Measurements from ENCODE around the gene CTU2. TPM values are rescaled to one million over a fixed set of nuclear protein-coding genes. Genes with fewer than 3 reads are reported as not detected.

The CTU2 gene
- total and polyA plus RNA-seq, 9 of the 15 experiments (the other 6 are each of a cell fraction or from before 2014, with no cell fraction given): 1.3 to 105 (median 23.2) TPM

DNA sequence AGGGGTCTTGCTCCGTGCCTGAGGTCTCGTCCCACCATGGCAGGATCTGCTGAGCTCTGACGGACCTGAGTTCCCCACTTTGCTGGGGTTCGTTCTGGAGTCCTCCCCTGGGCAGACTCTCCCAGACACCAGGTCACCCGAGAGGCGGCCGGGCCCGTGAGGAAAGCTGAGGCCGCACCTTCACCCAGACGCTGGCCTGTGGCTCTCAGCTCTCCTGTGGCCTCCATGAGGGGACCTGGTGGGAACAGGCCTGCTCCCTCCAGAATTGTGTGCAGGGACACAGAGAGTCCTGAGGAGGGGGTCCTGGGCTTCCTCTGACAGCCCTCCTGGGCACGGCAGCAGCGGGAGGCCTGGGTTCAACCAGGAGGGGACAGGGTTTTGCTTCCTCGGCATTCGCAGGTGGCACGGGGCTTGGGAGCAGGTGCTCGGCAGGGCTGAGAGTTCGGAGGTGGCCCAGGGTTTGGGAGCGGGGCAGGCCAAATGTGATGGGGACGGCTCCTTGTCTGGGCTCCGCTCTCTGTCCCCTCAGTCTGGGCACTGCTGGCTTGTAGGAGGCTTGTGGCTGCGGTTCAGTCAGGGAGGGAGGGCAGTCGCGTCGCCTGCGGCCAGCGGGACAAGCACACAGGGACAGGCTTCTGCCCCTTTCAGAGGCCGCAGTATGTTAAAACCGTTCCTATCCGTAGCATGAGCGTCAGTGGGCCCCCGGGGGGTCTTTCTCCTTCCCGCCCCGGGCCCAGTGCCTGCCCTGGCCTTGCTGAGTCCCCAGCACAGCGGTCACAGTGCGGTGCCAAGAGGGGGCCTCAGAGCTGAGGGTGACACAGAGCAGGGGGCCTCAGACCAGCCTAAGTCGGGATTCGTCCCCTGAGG lies 11.8 kb upstream of the CTU2 start:
- no TSS peak for BruUV-seq (replicated peaks)
- POLR2A ChIA-PET: interaction anchor here (0.5 to 1.1 kb wide), 2 partner anchors 10 to 18 kb away, joined by 3 read pairs; no protein-coding TSS in a partner anchor
- no peaks in the 10 kb centered on the region for H3K27me3 ChIP-seq (ENCODE audit: control insufficient read depth in 2 of 2, insufficient read depth in 2 of 2, low read length in 2 of 2)
- H3K9me1 ChIP-seq (ENCODE audit: control insufficient read depth, insufficient read depth, low read length): no peaks in the 10 kb centered on the region
- FAIRE-seq (no peak), DNase-seq (ENCODE audit: extremely low read depth in 1 of 4, low spot score in 3 of 4) (no peak), ATAC-seq (no peak)
- H3K79me2 ChIP-seq (ENCODE audit: control insufficient read depth, insufficient read depth, low read length): no peaks in the 10 kb centered on the region
- H3K9ac ChIP-seq (ENCODE audit: insufficient read depth in 1 of 2, low read depth in 2 of 2, low read length in 2 of 2): peak overlapping the region in 1 of 2 experiments; percentile 6; a peak in 1 of 4 replicates
- H3K4me2 ChIP-seq (ENCODE audit: insufficient read depth, low read length): no peak overlapping the region
- WGBS (ENCODE audit: insufficient coverage, low coverage, missing lambda C conversion rate): 80% methylated on average over 35 of the region's 37 CpGs
- peaks cover 11 to 85% of the 10 kb centered on the region in 2 experiments for H3K4me1 ChIP-seq (replicated peaks in 1 of 2; ENCODE audit: control insufficient read depth in 2 of 2, insufficient read depth in 2 of 2, low read length in 2 of 2)
- in situ Hi-C loops (cut with MboI): no loop called here
- H2AFZ ChIP-seq (ENCODE audit: low read depth, low read length): no peak overlapping the region
- no peak overlapping the region for H3K27ac ChIP-seq (ENCODE audit: extremely low read depth, low read depth, low read length)
- H3K36me3 ChIP-seq (ENCODE audit: control insufficient read depth, insufficient read depth, low read length): peaks cover 35% of the 10 kb centered on the region; the same call in 1 of the 3 replicates
- intact Hi-C loops (cut with micrococcal nuclease): no loop called here
- no peak overlapping the region for H3K4me3 ChIP-seq
- CTCF ChIA-PET (ENCODE audit: low intra/inter-chr PET ratio): no interaction called here
- H4K20me1 ChIP-seq (replicated peaks; ENCODE audit: control insufficient read depth, insufficient read depth, low read length): no peaks in the 10 kb centered on the region
- no peaks in the 10 kb centered on the region for H3K9me3 ChIP-seq (replicated peaks; ENCODE audit: control insufficient read depth, insufficient read depth, low read depth, low read length)
- TF ChIP-seq SRSF7 (optimal IDR thresholded peaks at IDR 0.05; ENCODE audit: low read depth, low read length): no peak
- no peak for TF ChIP-seq FOXM1 (IDR thresholded peaks at IDR 0.05; ENCODE audit: low read depth)
- TF ChIP-seq FOXM1 (CRISPR knock-in tag; IDR thresholded peaks at IDR 0.05; ENCODE audit: low read depth): no peak
- no peak for TF ChIP-seq ETV1 (tag; conservative IDR thresholded peaks at IDR 0.05; ENCODE audit: low read depth)
- no peak for TF ChIP-seq MBD2 (IDR thresholded peaks at IDR 0.05; ENCODE audit: borderline replicate concordance, low read depth)
- no peak for TF ChIP-seq RBM17 (IDR thresholded peaks at IDR 0.05; ENCODE audit: borderline replicate concordance, low read depth, low read length)
- TF ChIP-seq LARP7 (IDR thresholded peaks at IDR 0.05): no peak
- TF ChIP-seq ARHGAP35 (IDR thresholded peaks at IDR 0.05; ENCODE audit: partially characterized antibody): no peak
- peak; percentile 57 for TF ChIP-seq POLR2G (IDR thresholded peaks at IDR 0.05; ENCODE audit: low read depth, low read length)
- TF ChIP-seq CGGBP1 (CRISPR knock-in tag; IDR thresholded peaks at IDR 0.05): no peak
- no peak for TF ChIP-seq OTX1 (CRISPR knock-in tag; IDR thresholded peaks at IDR 0.05)
- TF ChIP-seq, protein P1, sequence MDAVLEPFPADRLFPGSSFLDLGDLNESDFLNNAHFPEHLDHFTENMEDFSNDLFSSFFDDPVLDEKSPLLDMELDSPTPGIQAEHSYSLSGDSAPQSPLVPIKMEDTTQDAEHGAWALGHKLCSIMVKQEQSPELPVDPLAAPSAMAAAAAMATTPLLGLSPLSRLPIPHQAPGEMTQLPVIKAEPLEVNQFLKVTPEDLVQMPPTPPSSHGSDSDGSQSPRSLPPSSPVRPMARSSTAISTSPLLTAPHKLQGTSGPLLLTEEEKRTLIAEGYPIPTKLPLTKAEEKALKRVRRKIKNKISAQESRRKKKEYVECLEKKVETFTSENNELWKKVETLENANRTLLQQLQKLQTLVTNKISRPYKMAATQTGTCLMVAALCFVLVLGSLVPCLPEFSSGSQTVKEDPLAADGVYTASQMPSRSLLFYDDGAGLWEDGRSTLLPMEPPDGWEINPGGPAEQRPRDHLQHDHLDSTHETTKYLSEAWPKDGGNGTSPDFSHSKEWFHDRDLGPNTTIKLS (IDR thresholded peaks at IDR 0.05; ENCODE audit: borderline replicate concordance, low read depth): no peak
- TF ChIP-seq CEBPB (tag; IDR thresholded peaks at IDR 0.05): no peak
- TF ChIP-seq NR2C1 (IDR thresholded peaks at IDR 0.05): no peak
- no peak for TF ChIP-seq NR2C1 (tag; IDR thresholded peaks at IDR 0.05)
- TF ChIP-seq CBFA2T2 (conservative IDR thresholded peaks at IDR 0.05): no peak
- no peak for TF ChIP-seq ZNF695 (CRISPR knock-in tag; IDR thresholded peaks at IDR 0.05)
- no peak for TF ChIP-seq PCBP2 (IDR thresholded peaks at IDR 0.05; ENCODE audit: low read depth, low read length, poor library complexity, severe bottlenecking)
- 0 out of 2 replicates have a peak, but pooled peaks have one; percentile 12 for TF ChIP-seq ZNF740 (CRISPR knock-in tag; IDR thresholded peaks at IDR 0.05)
- no peak for TF ChIP-seq ZNF740 (tag; IDR thresholded peaks at IDR 0.05)
- 0 out of 2 replicates have a peak, but pooled peaks have one; percentile 25 for TF ChIP-seq RBFOX2 (IDR thresholded peaks at IDR 0.05; ENCODE audit: low read depth, low read length)
